HEK293 (cell line): ENCODE measurements around the gene GDPD3.

Source experiments
- CTCF ChIA-PET: fragments of 350-600 bp; formaldehyde crosslinking; extraction: SDS; loops from one replicate; lab custom pipeline; 2021; ENCODE audit warnings: antibody characterized with exemption; lab: Yijun Ruan, JAX
- POLR2A ChIA-PET: fragments of 300-600 bp; formaldehyde crosslinking; extraction: SDS; loops from one replicate; lab custom pipeline; 2020; ENCODE audit warnings: antibody characterized with exemption, inconsistent platforms; lab: Yijun Ruan, JAX
- H3K27ac ChIP-seq: fragments of 200-500 bp; sonication (Bioruptor generic); 2 replicates; pipeline ENCODE4 v1.5.1; 2014; ENCODE audit warnings: low read depth, low read length, control low read depth, inconsistent platforms; ENCODE audit errors: extremely low read depth
- H3K36me3 ChIP-seq, 2 experiments: fragments of 200-500 bp in 1 of 2; sonication (Bioruptor generic) in 1 of 2; 1 replicate in 1 of 2; 2 replicates in 1 of 2; pipeline ENCODE4 v1.5.1; 2014 to 2017; ENCODE audit warnings: inconsistent platforms in 2 of 2, low read length in 2 of 2; ENCODE audit not compliant: control insufficient read depth in 2 of 2, insufficient read depth in 1 of 2
- H3K4me1 ChIP-seq: fragments of 200-500 bp; sonication (Bioruptor generic); 2 replicates; pipeline ENCODE4 v1.5.1; 2014; ENCODE audit warnings: mild to moderate bottlenecking, low read length, inconsistent platforms; ENCODE audit not compliant: control insufficient read depth, insufficient read depth
- H3K4me3 ChIP-seq: 2 replicates; pipeline ENCODE4 v1.5.1; 2011; ENCODE audit warnings: low read depth, mild to moderate bottlenecking, control low read depth, low read length, moderate library complexity
- H3K9me3 ChIP-seq: fragments of 200-500 bp; sonication (Bioruptor generic); 2 replicates; pipeline ENCODE4 v1.5.1; 2014; ENCODE audit warnings: low read depth, low read length, inconsistent platforms; ENCODE audit not compliant: control insufficient read depth, insufficient read depth
- AEBP2 ChIP-seq: fragments of 450-650 bp; formaldehyde crosslinking; IDR thresholded peaks from 2 replicates; pipeline ENCODE4 v1.5.1; 2016; ENCODE audit warnings: missing biosample characterization, missing genetic modification characterization, borderline replicate concordance
- IKZF3 ChIP-seq: fragments of 450-650 bp; IDR thresholded peaks from 2 replicates; pipeline ENCODE4 v1.5.0; 2018; ENCODE audit warnings: missing biosample characterization, mild to moderate bottlenecking, missing genetic modification characterization, moderate library complexity
- MYNN ChIP-seq: fragments of 450-650 bp; formaldehyde crosslinking; IDR thresholded peaks from 2 replicates; pipeline ENCODE4 v1.5.1; 2016; ENCODE audit warnings: missing biosample characterization, missing genetic modification characterization, borderline replicate concordance
- ZEB2 ChIP-seq: fragments of 450-650 bp; formaldehyde crosslinking; IDR thresholded peaks from 2 replicates; pipeline ENCODE4 v1.5.1; 2016; ENCODE audit warnings: missing biosample characterization, missing genetic modification characterization
- ZNF148 ChIP-seq: fragments of 450-650 bp; formaldehyde crosslinking; IDR thresholded peaks from 2 replicates; pipeline ENCODE4 v1.5.0; 2017; ENCODE audit warnings: missing biosample characterization, missing genetic modification characterization, borderline replicate concordance
- ZNF19 ChIP-seq: fragments of 450-650 bp; formaldehyde crosslinking; IDR thresholded peaks from 2 replicates; pipeline ENCODE4; 2016; ENCODE audit warnings: missing biosample characterization, missing genetic modification characterization, low read depth
- ZNF311 ChIP-seq: fragments of 450-650 bp; formaldehyde crosslinking; IDR thresholded peaks from 2 replicates; pipeline ENCODE4 v1.5.1; 2017; ENCODE audit warnings: missing biosample characterization, missing genetic modification characterization, borderline replicate concordance
- ZNF341 ChIP-seq: fragments of 450-650 bp; formaldehyde crosslinking; IDR thresholded peaks from 2 replicates; pipeline ENCODE4; 2016; ENCODE audit warnings: low read depth, missing biosample characterization, missing genetic modification characterization
- ZNF48 ChIP-seq: fragments of 450-650 bp; formaldehyde crosslinking; IDR thresholded peaks from 2 replicates; pipeline ENCODE4 v1.5.1; 2016; ENCODE audit warnings: missing biosample characterization, missing genetic modification characterization
- ZNF544 ChIP-seq: fragments of 450-650 bp; formaldehyde crosslinking; IDR thresholded peaks from 2 replicates; pipeline ENCODE4 v1.5.0; 2017; ENCODE audit warnings: missing biosample characterization, missing genetic modification characterization
- TF ChIP-seq, protein P1 (sequence below): fragments of 450-650 bp; formaldehyde crosslinking; IDR thresholded peaks from 2 replicates; pipeline ENCODE4 v1.5.1; 2016; ENCODE audit warnings: missing biosample characterization, missing genetic modification characterization
- TF ChIP-seq, protein P2 (sequence below): fragments of 450-650 bp; formaldehyde crosslinking; IDR thresholded peaks from 2 replicates; pipeline ENCODE4 v1.5.1; 2017; ENCODE audit warnings: missing biosample characterization, missing genetic modification characterization

GDPD3 gene

GRCh38 chr16:30139583-30140481 is 26.5 kb upstream of the GDPD3 start:
- TF ChIP-seq AEBP2 (tag by site-specific recombination) (no peak), ZEB2 (tag by site-specific recombination) (no peak), ZNF19 (tag by site-specific recombination) (no peak)
- TF ChIP-seq, protein P1, sequence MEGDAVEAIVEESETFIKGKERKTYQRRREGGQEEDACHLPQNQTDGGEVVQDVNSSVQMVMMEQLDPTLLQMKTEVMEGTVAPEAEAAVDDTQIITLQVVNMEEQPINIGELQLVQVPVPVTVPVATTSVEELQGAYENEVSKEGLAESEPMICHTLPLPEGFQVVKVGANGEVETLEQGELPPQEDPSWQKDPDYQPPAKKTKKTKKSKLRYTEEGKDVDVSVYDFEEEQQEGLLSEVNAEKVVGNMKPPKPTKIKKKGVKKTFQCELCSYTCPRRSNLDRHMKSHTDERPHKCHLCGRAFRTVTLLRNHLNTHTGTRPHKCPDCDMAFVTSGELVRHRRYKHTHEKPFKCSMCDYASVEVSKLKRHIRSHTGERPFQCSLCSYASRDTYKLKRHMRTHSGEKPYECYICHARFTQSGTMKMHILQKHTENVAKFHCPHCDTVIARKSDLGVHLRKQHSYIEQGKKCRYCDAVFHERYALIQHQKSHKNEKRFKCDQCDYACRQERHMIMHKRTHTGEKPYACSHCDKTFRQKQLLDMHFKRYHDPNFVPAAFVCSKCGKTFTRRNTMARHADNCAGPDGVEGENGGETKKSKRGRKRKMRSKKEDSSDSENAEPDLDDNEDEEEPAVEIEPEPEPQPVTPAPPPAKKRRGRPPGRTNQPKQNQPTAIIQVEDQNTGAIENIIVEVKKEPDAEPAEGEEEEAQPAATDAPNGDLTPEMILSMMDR: no peak
- Histone ChIP-seq H3K27ac (no peak overlapping the region), H3K9me3 (no peaks in the 10 kb centered on the region), H3K4me1 (no peaks in the 10 kb centered on the region), H3K36me3 (no peaks in the 10 kb centered on the region), H3K4me3 (no peak overlapping the region)
- ChIA-PET CTCF (interaction anchor here (0.6 to 1.3 kb wide), 3 partner anchors 11 to 47 kb away, joined by 3 to 4 read pairs (median 3); no protein-coding TSS in a partner anchor), POLR2A (no interaction called here)

DNA sequence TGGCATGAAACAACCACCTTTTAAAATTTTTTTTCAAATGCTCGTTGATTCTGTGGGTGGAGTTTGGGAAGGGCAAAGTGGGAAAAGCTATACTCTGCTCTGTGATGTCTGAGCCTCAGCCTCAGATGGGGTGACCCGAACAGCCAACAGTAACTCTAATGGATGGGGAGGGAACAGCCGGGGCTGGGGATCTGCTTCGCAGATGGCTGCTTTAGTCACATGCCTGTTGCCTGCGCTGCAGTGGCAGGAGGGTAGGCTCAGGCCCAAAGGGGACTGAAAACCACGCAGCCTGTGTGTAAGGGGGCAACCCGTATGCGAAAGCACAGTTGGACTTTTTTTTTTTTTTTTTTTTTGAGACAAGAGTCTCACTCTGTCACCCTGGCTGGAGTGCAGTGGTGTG is 24.6 kb upstream of the GDPD3 start:
- TF ChIP-seq, protein P2, sequence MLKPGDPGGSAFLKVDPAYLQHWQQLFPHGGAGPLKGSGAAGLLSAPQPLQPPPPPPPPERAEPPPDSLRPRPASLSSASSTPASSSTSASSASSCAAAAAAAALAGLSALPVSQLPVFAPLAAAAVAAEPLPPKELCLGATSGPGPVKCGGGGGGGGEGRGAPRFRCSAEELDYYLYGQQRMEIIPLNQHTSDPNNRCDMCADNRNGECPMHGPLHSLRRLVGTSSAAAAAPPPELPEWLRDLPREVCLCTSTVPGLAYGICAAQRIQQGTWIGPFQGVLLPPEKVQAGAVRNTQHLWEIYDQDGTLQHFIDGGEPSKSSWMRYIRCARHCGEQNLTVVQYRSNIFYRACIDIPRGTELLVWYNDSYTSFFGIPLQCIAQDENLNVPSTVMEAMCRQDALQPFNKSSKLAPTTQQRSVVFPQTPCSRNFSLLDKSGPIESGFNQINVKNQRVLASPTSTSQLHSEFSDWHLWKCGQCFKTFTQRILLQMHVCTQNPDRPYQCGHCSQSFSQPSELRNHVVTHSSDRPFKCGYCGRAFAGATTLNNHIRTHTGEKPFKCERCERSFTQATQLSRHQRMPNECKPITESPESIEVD (tag by site-specific recombination): no peak
- TF ChIP-seq ZNF148 (tag by site-specific recombination) (no peak), IKZF3 (no peak), ZNF311 (tag by site-specific recombination) (no peak), ZNF544 (no peak), ZNF48 (tag by site-specific recombination) (no peak), MYNN (tag by site-specific recombination) (no peak), ZNF341 (tag by site-specific recombination) (peak; percentile 24; the same call in 1 of the 2 replicates)
- H3K4me3 ChIP-seq: no peak overlapping the region
- H3K9me3 ChIP-seq: no peaks in the 10 kb centered on the region
- ChIA-PET CTCF (interaction anchor here (0.6 to 1.0 kb wide), 3 partner anchors 17 to 445 kb away, joined by 3 read pairs; no protein-coding TSS in a partner anchor), POLR2A (no interaction called here)
- no peaks in the 10 kb centered on the region for H3K36me3 ChIP-seq
- H3K27ac ChIP-seq: no peak overlapping the region
- H3K4me1 ChIP-seq: no peaks in the 10 kb centered on the region
